Left ventricle myocardium inferior (tissue), 1 donor: ENCODE results near the gene ITGA1. TPM values are rescaled to one million over a fixed set of nuclear protein-coding genes. Genes with fewer than 3 reads are reported as not detected.

ENCODE experiments used
- DNase-seq: peaks from one replicate; pipeline ENCODE4 v3.0.0-alpha.2; 2020
- H3K27ac ChIP-seq: fragments of 200-600 bp; replicated peaks from 2 replicates; pipeline ENCODE4 v1.8.0; 2021
- H3K27me3 ChIP-seq: fragments of 200-600 bp; 2 replicates; pipeline ENCODE4 v1.8.0; 2021; ENCODE audit warnings: low read depth
- H3K36me3 ChIP-seq: fragments of 200-600 bp; 2 replicates; pipeline ENCODE4 v1.8.0; 2021
- H3K4me1 ChIP-seq: fragments of 200-600 bp; 2 replicates; pipeline ENCODE4 v1.8.0; 2021
- H3K4me3 ChIP-seq: fragments of 200-600 bp; 2 replicates; pipeline ENCODE4 v1.8.0; 2021; ENCODE audit warnings: mild to moderate bottlenecking, moderate library complexity
- H3K9me3 ChIP-seq: fragments of 200-600 bp; replicated peaks from 2 replicates; pipeline ENCODE4 v1.8.0; 2021
- CTCF ChIP-seq: fragments of 200-600 bp; IDR thresholded peaks from 2 replicates; pipeline ENCODE4 v1.8.0; 2021; ENCODE audit warnings: antibody characterized with exemption, mild to moderate bottlenecking, borderline replicate concordance
- intact Hi-C: fragments of 100-400 bp; cut with micrococcal nuclease; formaldehyde crosslinking; loops from one replicate; pipeline ENCODE4 v1.11.0; 2022
- total RNA-seq: library from RNA; stranded (reverse); fragmentation: NEBNext Ultra II Directional; extraction: Animal tissue kit (Norgen Biotek cat#: 25700); gene quantifications from one replicate; pipeline ENCODE4 v1.2.1, GENCODE V29; 2021
- donor health status: DM: no; HTN: yes; CAD: no; lungs with severe emphysema.

ITGA1 gene
- total RNA-seq, 1 donor from 2014 or later = 28.4 TPM

- no peak for DNase-seq
- Histone ChIP-seq H3K36me3 (peaks cover 25% of the 10 kb centered on the region), H3K9me3 (no peaks in the 10 kb centered on the region), H3K4me1 (no peaks in the 10 kb centered on the region), H3K27me3 (no peaks in the 10 kb centered on the region), H3K27ac (no peak overlapping the region), H3K4me3 (no peak overlapping the region)
- TF ChIP-seq CTCF = no peak
- intact Hi-C loops = no loop called here
Observed at GRCh38 chr5:52938226-52938625, 150.5 kb downstream of the ITGA1 start.

GRCh38 chr5:52943285-52943684, 155.6 kb downstream of the ITGA1 start:
- Histone ChIP-seq H3K4me3 (no peak overlapping the region), H3K27me3 (no peaks in the 10 kb centered on the region), H3K27ac (no peak overlapping the region), H3K36me3 (peaks cover 31% of the 10 kb centered on the region), H3K9me3 (no peaks in the 10 kb centered on the region), H3K4me1 (peaks cover 29% of the 10 kb centered on the region)
- intact Hi-C loops = no loop called here
- TF ChIP-seq CTCF = no peak
- DNase-seq = no peak

- no peak overlapping the region for H3K27ac ChIP-seq
- peaks cover 26% of the 10 kb centered on the region for H3K36me3 ChIP-seq
- H3K4me1 ChIP-seq = peaks cover 34% of the 10 kb centered on the region
- intact Hi-C loops = no loop called here
- no peak for DNase-seq
- no peak for TF ChIP-seq CTCF
- no peaks in the 10 kb centered on the region for H3K9me3 ChIP-seq
- no peak overlapping the region for H3K4me3 ChIP-seq
- no peaks in the 10 kb centered on the region for H3K27me3 ChIP-seq
Observed at GRCh38 chr5:52943808-52944207, 156.1 kb downstream of the ITGA1 start.

- intact Hi-C loops = loop anchor here (5.0 kb wide), 1 partner anchor 152 kb away; no protein-coding TSS in a partner anchor
- H3K9me3 ChIP-seq = no peaks in the 10 kb centered on the region
- peaks cover 34% of the 10 kb centered on the region for H3K4me1 ChIP-seq
- H3K36me3 ChIP-seq = peaks cover 13% of the 10 kb centered on the region
- DNase-seq = no peak
- peak overlapping the region; percentile 54 for H3K4me3 ChIP-seq
- TF ChIP-seq CTCF = no peak
- H3K27ac ChIP-seq = peak overlapping the region; percentile 23
- H3K27me3 ChIP-seq = no peaks in the 10 kb centered on the region
Observed at GRCh38 chr5:52945040-52945439, 157.3 kb downstream of the ITGA1 start.

DNA sequence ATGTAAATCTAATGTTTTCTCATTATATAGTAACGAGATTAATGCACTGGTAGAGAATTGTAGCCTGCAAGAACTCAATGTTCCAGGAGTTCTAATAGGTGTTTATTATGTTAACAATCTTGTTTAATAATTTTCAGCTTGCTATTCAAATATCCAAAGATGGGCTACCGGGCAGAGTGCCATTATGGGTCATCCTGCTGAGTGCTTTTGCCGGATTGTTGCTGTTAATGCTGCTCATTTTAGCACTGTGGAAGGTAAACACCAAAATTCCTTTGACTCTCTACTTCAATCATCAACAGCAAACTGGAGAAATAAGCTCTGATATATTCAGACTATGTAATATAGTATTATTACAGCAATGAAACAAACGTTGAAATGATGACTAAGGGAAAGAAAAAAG, 159.5 kb downstream of the ITGA1 start:
- intact Hi-C loops = loop anchor here (5.0 kb wide), 1 partner anchor 150 kb away; no protein-coding TSS in a partner anchor
- Histone ChIP-seq H3K27ac (peak overlapping the region; percentile 3), H3K27me3 (no peaks in the 10 kb centered on the region), H3K36me3 (peaks cover 6% of the 10 kb centered on the region), H3K4me1 (peaks cover 34% of the 10 kb centered on the region), H3K9me3 (no peaks in the 10 kb centered on the region), H3K4me3 (no peak overlapping the region)
- no peak for DNase-seq
- TF ChIP-seq CTCF = no peak
